Skeletal muscle tissue (tissue), 4 donors: ENCODE measurements around the gene SIGLECL1. TPM values are rescaled to one million over a fixed set of nuclear protein-coding genes. Genes with fewer than 3 reads are reported as not detected.
"Not testable (repeated sequence)": the region's sequence is repeated elsewhere in the genome, so short reads cannot be mapped to it uniquely, and the experiment has no call there.

Experiments used
- H3K27ac ChIP-seq: one replicate; pipeline ENCODE4 v1.7.0; 2013; ENCODE audit warnings: mild to moderate bottlenecking, low read depth, low read length, inconsistent platforms
- H3K27me3 ChIP-seq, 3 donors: one replicate each; pipeline ENCODE4 v1.7.0; 2013; ENCODE audit warnings: low read length in 3 of 3; ENCODE audit not compliant: control insufficient read depth in 3 of 3, insufficient read depth in 3 of 3
- H3K36me3 ChIP-seq, 3 donors: one replicate each; pipeline ENCODE4 v1.7.0; 2013; ENCODE audit warnings: low read length in 3 of 3; ENCODE audit not compliant: control insufficient read depth in 3 of 3, insufficient read depth in 3 of 3
- H3K4me1 ChIP-seq, 3 donors: one replicate each; pipeline ENCODE4 v1.7.0; 2013; ENCODE audit warnings: low read length in 3 of 3, mild to moderate bottlenecking in 3 of 3; ENCODE audit not compliant: control insufficient read depth in 3 of 3, insufficient read depth in 3 of 3
- H3K4me3 ChIP-seq, 3 donors: one replicate each; pipeline ENCODE4 v1.7.0; 2013; ENCODE audit warnings: low read length in 3 of 3
- H3K9ac ChIP-seq, 3 donors: one replicate each; pipeline ENCODE4 v1.7.0; 2013; ENCODE audit warnings: low read length in 3 of 3, mild to moderate bottlenecking in 3 of 3, moderate library complexity in 2 of 3, low read depth in 1 of 3
- H3K9me3 ChIP-seq, 3 donors: one replicate each; pipeline ENCODE4 v1.7.0; 2013; ENCODE audit warnings: low read length in 3 of 3; ENCODE audit not compliant: control insufficient read depth in 3 of 3
- total RNA-seq: library from RNA; depleted of rRNA; stranded (reverse); fragments of >200 nt; gene quantifications from one replicate; pipeline ENCODE4 v1.2.3, GENCODE V29; 2014
- donor health status: Osteomylitis.

SIGLECL1 gene
- not detected for total RNA-seq

DNA sequence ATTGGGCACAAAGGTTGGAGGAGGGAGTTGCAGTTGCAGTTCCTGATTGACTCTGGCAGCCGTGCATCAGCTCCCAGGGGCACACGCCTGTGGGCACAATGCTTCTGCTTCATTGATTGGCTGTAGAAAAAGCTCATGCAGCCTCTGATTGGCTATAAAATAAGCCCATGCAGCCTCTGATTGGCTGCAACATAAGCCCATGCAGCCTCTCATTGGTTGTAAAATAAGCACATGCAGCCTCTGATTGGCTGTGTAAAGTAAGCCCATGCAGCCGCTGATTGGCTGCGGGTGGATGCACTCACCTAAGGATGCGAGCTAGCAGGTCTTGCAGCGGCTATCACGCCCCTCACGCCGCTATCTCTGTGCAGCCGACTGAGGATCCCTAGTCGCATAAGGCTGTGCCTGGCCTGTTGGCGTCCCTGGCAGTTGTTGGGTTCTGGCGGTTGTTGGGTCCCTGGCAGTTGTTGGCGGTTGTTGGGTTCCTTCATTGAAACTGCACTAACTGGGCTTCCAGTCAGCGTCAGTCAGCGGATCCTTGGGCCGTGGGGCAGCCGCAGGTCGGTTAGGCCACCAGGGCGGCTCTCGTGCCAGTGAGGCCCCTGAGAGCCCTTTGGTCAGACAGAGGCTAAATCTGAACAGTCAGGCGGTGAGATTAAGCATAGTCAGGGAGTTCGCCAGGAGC, at the start of gene SIGLECL1:
Gene SIGLECL1, plus strand, starts transcription at position 295 of the 682 bp plus-strand sequence. CDS start 12,993 bp downstream, outside the sequence.
- Histone ChIP-seq H3K9me3 (peaks cover 0 to 2% (median 0%) of the 10 kb centered on the region in 3 donors), H3K4me3 (no peak within 1 kb of the TSS), H3K36me3 (no peaks in the 10 kb centered on the region), H3K4me1 (no peaks in the 10 kb centered on the region), H3K27ac (no peak within 1 kb of the TSS), H3K27me3 (no peaks in the 10 kb centered on the region), H3K9ac (no peak within 1 kb of the TSS)

DNA sequence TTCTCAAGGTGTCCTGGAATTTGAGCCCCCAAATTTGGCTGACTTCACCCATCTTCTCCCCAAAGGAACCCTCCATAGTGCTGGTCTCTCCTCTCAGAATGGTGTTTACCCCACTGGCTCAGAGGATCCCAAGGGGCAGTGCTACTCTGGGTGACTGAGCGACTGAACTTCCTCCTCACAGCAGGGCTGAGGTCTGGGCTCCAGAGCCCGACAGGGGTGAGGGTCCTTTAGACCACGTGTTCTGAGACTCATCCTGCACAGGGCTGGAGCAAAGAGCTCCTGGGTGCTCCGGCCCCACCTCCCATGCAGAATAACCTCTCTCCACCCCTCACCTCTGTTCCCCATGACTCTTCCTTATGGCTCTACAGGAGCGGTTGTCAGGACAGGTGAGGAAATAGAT, 49.2 kb upstream of the SIGLECL1 start:
- H3K9ac ChIP-seq, result no peak overlapping the region
- peaks cover 5 to 19% (median 11%) of the 10 kb centered on the region in 3 donors for H3K27me3 ChIP-seq
- no peak overlapping the region for H3K27ac ChIP-seq
- H3K4me1 ChIP-seq, result no peaks in the 10 kb centered on the region
- no peaks in the 10 kb centered on the region for H3K9me3 ChIP-seq
- no peak overlapping the region for H3K4me3 ChIP-seq
- no peaks in the 10 kb centered on the region for H3K36me3 ChIP-seq

DNA sequence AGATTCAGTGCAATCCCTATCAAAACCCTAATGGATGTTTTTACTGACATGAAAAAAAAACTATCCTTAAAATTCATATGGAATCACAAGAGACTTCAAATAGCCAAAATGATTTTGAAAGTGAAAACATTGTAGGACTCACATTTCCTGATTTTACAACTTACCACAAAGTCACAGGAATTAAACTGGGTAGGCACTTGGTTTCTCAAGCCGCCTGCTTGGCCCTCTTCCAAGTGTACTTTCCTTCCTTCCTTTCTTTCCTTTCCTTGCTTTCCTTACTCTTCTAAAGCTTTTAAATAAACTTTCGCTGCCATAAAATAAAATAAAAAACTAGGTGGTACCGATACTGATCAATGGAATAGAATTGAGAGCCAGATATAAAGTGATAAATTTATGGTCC, 47.0 kb upstream of the SIGLECL1 start:
- Histone ChIP-seq H3K27ac (no peak overlapping the region), H3K9ac (no peak overlapping the region), H3K4me3 (no peak overlapping the region), H3K9me3 (no peaks in the 10 kb centered on the region), H3K4me1 (no peaks in the 10 kb centered on the region), H3K27me3 (peaks cover 5 to 15% (median 11%) of the 10 kb centered on the region in 3 donors), H3K36me3 (no peaks in the 10 kb centered on the region)

DNA sequence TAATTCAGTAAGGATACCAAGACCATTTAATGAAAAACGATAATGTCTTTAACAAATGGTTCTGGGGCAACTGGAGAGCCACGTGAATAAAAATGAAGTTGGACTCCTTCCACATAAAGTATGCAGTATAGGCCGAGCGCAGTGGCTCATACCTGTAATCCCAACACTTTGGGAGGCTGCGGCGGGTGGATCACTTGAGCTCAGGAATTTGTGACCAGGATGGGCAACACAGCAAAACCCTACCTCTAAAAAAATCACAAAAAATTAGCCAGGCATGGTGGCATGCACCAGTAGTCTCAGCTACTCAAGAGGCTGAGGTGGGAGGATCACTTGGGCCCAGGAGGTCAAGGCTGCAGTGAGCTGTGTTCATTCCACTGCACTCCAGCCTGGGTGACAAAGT, 46.6 kb upstream of the SIGLECL1 start:
- H3K9me3 ChIP-seq, result no peaks in the 10 kb centered on the region
- H3K4me1 ChIP-seq, result no peaks in the 10 kb centered on the region
- no peaks in the 10 kb centered on the region for H3K36me3 ChIP-seq
- no peak overlapping the region for H3K9ac ChIP-seq
- H3K27me3 ChIP-seq, result peaks cover 5 to 12% (median 11%) of the 10 kb centered on the region in 3 donors
- no peak overlapping the region for H3K4me3 ChIP-seq
- no peak overlapping the region for H3K27ac ChIP-seq

DNA sequence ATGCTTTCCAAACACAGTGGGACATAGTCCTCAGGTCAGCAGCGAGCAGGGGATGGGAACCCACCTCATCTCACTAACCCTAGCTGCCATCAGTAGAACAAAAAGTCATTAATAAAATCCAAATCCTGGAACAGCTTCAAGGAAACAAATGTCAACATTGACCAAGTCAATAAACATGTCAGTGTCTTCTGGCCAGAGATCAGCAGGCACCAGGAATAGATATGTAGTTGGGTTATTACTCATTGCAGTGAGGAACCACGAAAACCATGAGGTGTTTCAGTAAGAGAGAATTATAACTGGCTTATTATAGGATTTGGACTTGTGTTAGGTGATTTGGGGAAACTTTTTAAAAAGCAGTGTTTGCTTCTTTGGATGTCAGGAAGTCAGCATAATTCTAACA, 43.1 kb upstream of the SIGLECL1 start:
- no peak overlapping the region for H3K27ac ChIP-seq

DNA sequence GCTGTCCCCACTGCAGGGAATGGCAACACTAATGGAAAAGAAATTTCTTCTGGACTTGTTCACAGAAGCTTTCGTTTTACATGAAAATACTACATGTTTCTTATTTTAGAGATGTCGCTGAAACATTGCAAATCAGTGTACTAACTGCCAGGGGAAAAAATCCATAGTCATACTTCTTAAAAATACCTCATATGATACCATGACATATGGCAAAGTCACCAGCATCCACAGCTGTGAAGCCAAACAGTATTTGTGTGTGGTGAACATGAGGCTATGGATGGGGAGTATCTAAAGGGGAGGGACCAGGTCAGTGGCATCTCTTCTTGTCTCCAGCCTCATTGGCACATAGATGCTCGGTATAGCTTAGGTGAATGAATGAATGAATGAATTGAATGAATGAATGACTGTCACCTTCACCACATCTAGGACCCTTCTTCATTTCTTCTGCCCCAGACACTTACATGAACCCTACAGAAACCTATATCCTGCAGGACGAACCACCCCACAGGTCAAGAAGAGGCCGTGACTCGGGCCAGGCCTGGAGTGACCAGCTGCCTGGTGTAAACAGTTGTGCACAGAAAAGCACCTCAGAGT, 40.6 kb upstream of the SIGLECL1 start:
- no peak overlapping the region for H3K27ac ChIP-seq
- H3K27me3 ChIP-seq, result no peaks in the 10 kb centered on the region

More for the DNA sequence above, 43.1 kb upstream of the SIGLECL1 start:
- no peak overlapping the region for H3K9ac ChIP-seq
- no peak overlapping the region for H3K4me3 ChIP-seq
- no peaks in the 10 kb centered on the region for H3K9me3 ChIP-seq
- H3K4me1 ChIP-seq, result no peaks in the 10 kb centered on the region
- no peaks in the 10 kb centered on the region for H3K36me3 ChIP-seq
- H3K27me3 ChIP-seq, result no peaks in the 10 kb centered on the region

DNA sequence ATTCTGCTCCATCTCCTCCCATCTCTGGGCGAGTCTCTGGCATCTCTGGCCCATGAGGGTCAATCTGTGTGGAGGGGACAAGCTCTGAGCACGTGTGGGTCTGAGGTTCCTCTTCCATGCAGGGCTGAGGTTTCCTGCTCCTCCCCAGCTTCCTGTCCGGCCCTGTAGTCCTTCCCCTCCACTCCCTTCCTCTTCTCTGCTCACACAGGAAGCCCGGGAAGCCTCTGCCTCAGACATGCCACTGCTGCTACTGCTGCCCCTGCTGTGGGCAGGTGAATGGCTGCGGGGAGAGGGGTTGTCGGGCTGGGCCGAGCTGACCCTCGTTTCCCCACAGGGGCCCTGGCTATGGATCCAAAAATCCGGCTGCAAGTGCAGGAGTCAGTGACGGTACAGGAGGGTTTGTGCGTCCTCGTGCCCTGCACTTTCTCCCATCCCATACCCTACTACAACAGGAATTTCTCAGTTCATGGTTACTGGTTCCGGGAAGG, 40.0 kb upstream of the SIGLECL1 start:
- not testable (repeated sequence) for H3K9ac ChIP-seq, H3K27me3 ChIP-seq, H3K4me1 ChIP-seq, H3K27ac ChIP-seq, H3K9me3 ChIP-seq, H3K4me3 ChIP-seq, H3K36me3 ChIP-seq

More for the DNA sequence above, 40.6 kb upstream of the SIGLECL1 start:
- H3K36me3 ChIP-seq, result no peaks in the 10 kb centered on the region
- H3K4me1 ChIP-seq, result no peaks in the 10 kb centered on the region
- H3K9ac ChIP-seq, result no peak overlapping the region
- H3K4me3 ChIP-seq, result no peak overlapping the region
- peaks cover 0 to 4% (median 0%) of the 10 kb centered on the region in 3 donors for H3K9me3 ChIP-seq

DNA sequence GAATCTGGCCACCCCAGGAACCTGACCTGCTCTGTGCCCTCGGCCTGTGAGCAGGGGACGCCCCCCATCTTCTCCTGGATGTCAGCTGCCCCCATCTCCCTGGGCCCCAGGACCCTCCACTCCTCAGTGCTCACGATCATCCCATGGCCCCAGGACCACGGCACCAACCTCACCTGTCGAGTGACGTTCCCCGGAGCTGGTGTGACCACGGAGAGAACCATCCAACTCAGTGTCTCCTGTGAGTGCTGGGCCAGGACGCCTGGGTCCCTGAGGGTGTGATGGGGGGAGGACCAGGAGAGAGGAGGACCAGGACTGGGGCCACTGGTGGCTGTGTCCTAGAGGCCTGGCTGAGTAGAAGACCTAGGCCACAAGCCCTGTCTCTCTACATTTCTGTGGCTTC, 39.0 kb upstream of the SIGLECL1 start:
- peaks cover 0 to 4% (median 0%) of the 10 kb centered on the region in 3 donors for H3K9me3 ChIP-seq
- no peaks in the 10 kb centered on the region for H3K4me1 ChIP-seq
- H3K4me3 ChIP-seq, result no peak overlapping the region
- no peaks in the 10 kb centered on the region for H3K36me3 ChIP-seq
- H3K27ac ChIP-seq, result no peak overlapping the region
- H3K27me3 ChIP-seq, result no peaks in the 10 kb centered on the region
- H3K9ac ChIP-seq, result no peak overlapping the region

DNA sequence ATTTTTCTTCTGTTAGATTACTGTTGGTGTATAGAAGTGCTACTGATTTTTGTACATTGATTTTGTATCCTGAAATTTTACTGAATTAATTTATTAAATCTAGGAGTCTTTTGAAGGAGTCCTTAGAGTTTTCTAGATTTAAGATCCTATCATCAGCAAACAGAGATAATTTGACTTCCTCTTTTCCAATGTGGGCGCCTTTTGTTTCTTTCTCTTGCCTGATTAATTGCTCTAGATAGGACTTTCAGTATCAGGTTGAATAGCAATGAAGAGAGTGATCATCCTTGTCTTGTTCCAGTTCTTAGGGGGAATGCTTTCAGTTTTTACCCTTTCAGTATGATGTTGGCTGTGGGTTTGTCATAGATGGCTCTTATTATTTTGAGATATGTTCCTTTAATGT, 31.6 kb upstream of the SIGLECL1 start:
- no peaks in the 10 kb centered on the region for H3K36me3 ChIP-seq
- H3K9me3 ChIP-seq, result peaks cover 0 to 4% (median 0%) of the 10 kb centered on the region in 3 donors
- no peaks in the 10 kb centered on the region for H3K27me3 ChIP-seq
- no peak overlapping the region for H3K4me3 ChIP-seq
- H3K9ac ChIP-seq, result no peak overlapping the region
- H3K27ac ChIP-seq, result no peak overlapping the region
- H3K4me1 ChIP-seq, result no peaks in the 10 kb centered on the region

DNA sequence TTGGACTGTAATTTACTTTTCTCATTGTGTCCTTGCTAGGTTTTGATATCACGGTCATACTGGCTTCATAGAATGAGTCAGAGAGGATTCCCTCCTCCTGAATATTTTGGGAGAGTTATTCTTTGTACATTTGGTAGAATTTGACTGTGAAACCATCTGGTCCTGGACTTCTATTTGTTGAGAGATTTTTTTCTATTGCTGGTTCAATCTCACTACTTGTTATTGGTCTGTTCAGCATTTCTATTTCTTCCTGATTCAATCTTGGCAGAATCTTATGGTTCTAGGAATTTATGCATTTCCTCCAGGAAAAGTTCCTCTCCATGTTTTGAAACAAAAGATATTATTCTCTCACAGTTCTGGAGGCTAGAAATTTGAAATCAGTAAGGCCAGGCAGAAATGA, 30.9 kb upstream of the SIGLECL1 start:
- no peak overlapping the region for H3K4me3 ChIP-seq
- H3K9ac ChIP-seq, result no peak overlapping the region
- no peaks in the 10 kb centered on the region for H3K36me3 ChIP-seq
- no peaks in the 10 kb centered on the region for H3K27me3 ChIP-seq
- no peaks in the 10 kb centered on the region for H3K4me1 ChIP-seq
- peaks cover 0 to under 1% (median 0%) of the 10 kb centered on the region in 3 donors for H3K9me3 ChIP-seq
- H3K27ac ChIP-seq, result no peak overlapping the region
